ENCODE results near the gene KRT78.

- TF ChIP-seq JUN (CRISPR knock-in tag; IDR thresholded peaks at IDR 0.05) (no peak), CTCF (IDR thresholded peaks at IDR 0.05) (no peak), FOXP4 (CRISPR knock-in tag; IDR thresholded peaks at IDR 0.05) (no peak)
Observed at GRCh38 chr12:52790427-52791270, 58.1 kb downstream of the KRT78 start.

All from WTC11 (cell line).